HCT116 (cell line): ENCODE measurements around the gene HS3ST2. TPM values are rescaled to one million over a fixed set of nuclear protein-coding genes. Genes with fewer than 3 reads are reported as not detected.

Experiments
- ATAC-seq: fragments of 200-7000 bp; cut with Tn5 transposase; 2 replicates; pipeline ENCODE4 v1.9.1; 2020; ENCODE audit warnings: mild to moderate bottlenecking, moderate library complexity
- BruUV-seq: library from RNA; stranded (reverse); fragments of 400-500 nt; replicated peaks from 2 replicates; lab custom pipeline; 2021; lab: Mats Ljungman, UMichigan
- CTCF ChIA-PET: fragments of 300-600 bp; sonication (Branson Sonifier 250); formaldehyde crosslinking; loops from one replicate; lab custom pipeline; 2021; ENCODE audit warnings: antibody characterized with exemption; lab: Charles Lee
- POLR2A ChIA-PET: fragments of 300-600, 350-600 bp; sonication (Branson Sonifier 250); formaldehyde crosslinking; loops from one replicate; lab custom pipeline; 2021; ENCODE audit warnings: antibody characterized with exemption; lab: Charles Lee
- RAD21 ChIA-PET, 2 experiments: fragments of 300-600 bp; sonication (Branson Sonifier 250); formaldehyde crosslinking; loops; one replicate each; lab custom pipeline; 2023; ENCODE audit warnings: low total read pairs in 2 of 2; ENCODE audit not compliant: uncharacterized antibody in 2 of 2, unreplicated experiment in 2 of 2, low non-redundant PET in 1 of 2; lab: Charles Lee
- DNase-seq: peaks from one replicate; pipeline ENCODE4 v3.0.0-alpha.2; 2010; ENCODE audit warnings: low read depth, low spot score
- H2AFZ ChIP-seq: fragments of 200-600 bp; shearing (Covaris generic), sonication (generic); 2 replicates; pipeline ENCODE4 v1.6.1; 2017; ENCODE audit warnings: low read depth, mixed run types, mixed read lengths, antibody characterized with exemption, low read length; ENCODE audit not compliant: poor library complexity, severe bottlenecking
- H3K27ac ChIP-seq: 2 replicates; pipeline ENCODE4 v1.5.1; 2012; ENCODE audit warnings: low read depth, low read length
- H3K27me3 ChIP-seq: fragments of 200-600 bp; sonication (generic); 2 replicates; pipeline ENCODE4 v1.6.1; 2016; ENCODE audit warnings: mixed run types, low read length, mixed read lengths; ENCODE audit not compliant: insufficient read depth
- H3K36me3 ChIP-seq, 2 experiments: fragments of 200-500 bp in 1 of 2; fragments of 200-600 bp in 1 of 2; sonication (Bioruptor generic) in 1 of 2; sonication (generic) in 1 of 2; 2 replicates each; pipeline versions ENCODE4 v1.5.1 to v1.6.1; 2014 to 2016; ENCODE audit warnings: low read length in 2 of 2, inconsistent platforms in 1 of 2, mixed read lengths in 1 of 2, mixed run types in 1 of 2; ENCODE audit not compliant: insufficient read depth in 2 of 2, control insufficient read depth in 1 of 2
- H3K4me1 ChIP-seq, 2 experiments: fragments of 200-600 bp in 1 of 2; sonication (generic) in 1 of 2; 2 replicates each; pipeline versions ENCODE4 v1.5.1 to v1.6.1; 2012 to 2017; ENCODE audit warnings: low read length in 2 of 2, inconsistent platforms in 1 of 2, mild to moderate bottlenecking in 1 of 2, mixed read lengths in 1 of 2, mixed run types in 1 of 2, moderate library complexity in 1 of 2; ENCODE audit not compliant: insufficient read depth in 2 of 2, control insufficient read depth in 1 of 2
- H3K4me2 ChIP-seq: fragments of 200-600 bp; sonication (generic); 2 replicates; pipeline ENCODE4 v1.6.1; 2017; ENCODE audit warnings: mixed run types, low read length, mixed read lengths
- H3K4me3 ChIP-seq, 2 experiments: fragments of 200-600 bp in 1 of 2; sonication (generic) in 1 of 2; replicated peaks in 1 of 2; 2 replicates each; pipeline ENCODE4 v1.5.1; 2011 to 2016; ENCODE audit warnings: low read length in 2 of 2, control low read depth in 1 of 2, low read depth in 1 of 2, mild to moderate bottlenecking in 1 of 2, mixed read lengths in 1 of 2, mixed run types in 1 of 2
- H3K79me2 ChIP-seq: fragments of 200-600 bp; sonication (generic); 2 replicates; pipeline ENCODE4 v1.6.1; 2017; ENCODE audit warnings: mild to moderate bottlenecking, mixed run types, low read length, moderate library complexity, mixed read lengths; ENCODE audit not compliant: insufficient read depth
- H3K9ac ChIP-seq: fragments of 200-600 bp; sonication (generic); 2 replicates; pipeline ENCODE4 v1.6.1; 2016; ENCODE audit warnings: low read length, mixed read lengths
- H3K9me2 ChIP-seq: fragments of 200-600 bp; sonication (generic), shearing (Covaris generic); 2 replicates; pipeline ENCODE4 v1.6.1; 2017; ENCODE audit warnings: mixed run types, mild to moderate bottlenecking, moderate library complexity; ENCODE audit not compliant: insufficient read depth
- H3K9me3 ChIP-seq, 2 experiments: fragments of 200-500 bp in 1 of 2; fragments of 200-600 bp in 1 of 2; sonication (Bioruptor generic) in 1 of 2; sonication (generic) in 1 of 2; 2 replicates each; pipeline ENCODE4 v1.6.1; 2014 to 2017; ENCODE audit warnings: low read length in 2 of 2, mixed read lengths in 2 of 2, inconsistent platforms in 1 of 2, low read depth in 1 of 2, mild to moderate bottlenecking in 1 of 2, mixed run types in 1 of 2, moderate library complexity in 1 of 2; ENCODE audit not compliant: control insufficient read depth in 1 of 2, insufficient read depth in 1 of 2
- H4K20me1 ChIP-seq: fragments of 200-600 bp; sonication (generic), shearing (Covaris generic); 2 replicates; pipeline ENCODE4 v1.6.1; 2017; ENCODE audit warnings: mixed run types, mild to moderate bottlenecking, moderate library complexity; ENCODE audit not compliant: insufficient read depth
- CBX3 ChIP-seq: IDR thresholded peaks from 2 replicates; pipeline ENCODE4 v1.6.1; 2012; ENCODE audit warnings: low read depth
- CEBPB ChIP-seq: IDR thresholded peaks from 2 replicates; pipeline ENCODE4 v1.6.1; 2012; ENCODE audit warnings: low read depth
- CTCF ChIP-seq, 3 experiments: fragments of 200-600 bp in 1 of 3; sonication (generic) in 1 of 3; IDR thresholded peaks in 2 of 3; conservative IDR thresholded peaks in 1 of 3; 2 replicates each; pipeline ENCODE4 v1.5.1; 2012 to 2017; ENCODE audit warnings: low read depth in 2 of 3, low read length in 2 of 3, antibody characterized with exemption in 1 of 3, borderline replicate concordance in 1 of 3, control low read depth in 1 of 3, mild to moderate bottlenecking in 1 of 3, mixed read lengths in 1 of 3, mixed run types in 1 of 3, moderate library complexity in 1 of 3; ENCODE audit not compliant: insufficient read depth in 1 of 3
- ELF1 ChIP-seq: IDR thresholded peaks from 2 replicates; pipeline ENCODE4 v1.6.1; 2012; ENCODE audit warnings: low read depth, borderline replicate concordance
- EZH2 ChIP-seq: fragments of 200-600 bp; sonication (generic); IDR thresholded peaks from 2 replicates; pipeline ENCODE4 v1.6.1; 2017; ENCODE audit warnings: antibody characterized with exemption, mixed run types
- EZH2phosphoT487 ChIP-seq: fragments of 200-600 bp; IDR thresholded peaks from 2 replicates; pipeline ENCODE4 v1.6.1; 2018; ENCODE audit warnings: antibody characterized with exemption, borderline replicate concordance
- FOSL1 ChIP-seq: IDR thresholded peaks from 2 replicates; pipeline ENCODE4 v1.6.1; 2012; ENCODE audit warnings: low read depth
- JUND ChIP-seq: IDR thresholded peaks from 2 replicates; pipeline ENCODE4 v1.6.1; 2012
- MAX ChIP-seq: IDR thresholded peaks from 2 replicates; pipeline ENCODE4 v1.6.1; 2012
- POLR2A ChIP-seq: IDR thresholded peaks from 2 replicates; pipeline ENCODE4 v1.7.0; 2011; ENCODE audit warnings: borderline replicate concordance; ENCODE audit not compliant: insufficient read depth, insufficient read length; ENCODE audit errors: extremely low read depth
- REST ChIP-seq: IDR thresholded peaks from 2 replicates; pipeline ENCODE4 v1.6.1; 2012; ENCODE audit warnings: low read depth
- SIN3A ChIP-seq: IDR thresholded peaks from 2 replicates; pipeline ENCODE4 v1.6.1; 2012; ENCODE audit warnings: low read depth
- SP1 ChIP-seq: IDR thresholded peaks from 2 replicates; pipeline ENCODE4 v1.6.1; 2012; ENCODE audit warnings: low read depth
- YY1 ChIP-seq: IDR thresholded peaks from 2 replicates; pipeline ENCODE4 v1.6.1; 2011; ENCODE audit warnings: low read length, low read depth, moderate library complexity, mild to moderate bottlenecking; ENCODE audit not compliant: insufficient replicate concordance; ENCODE audit errors: extremely low read depth
- ZBTB33 ChIP-seq: IDR thresholded peaks from 2 replicates; pipeline ENCODE4 v1.6.1; 2011; ENCODE audit warnings: mild to moderate bottlenecking, low read length, moderate library complexity; ENCODE audit not compliant: insufficient replicate concordance; ENCODE audit errors: extremely low read depth
- ZFX ChIP-seq: fragments of 450-650 bp; IDR thresholded peaks from 2 replicates; pipeline ENCODE4 v1.6.1; 2017
- intact Hi-C: fragments of 100-400 bp; cut with micrococcal nuclease; formaldehyde crosslinking; loops from 2 replicates; pipeline ENCODE4 v1.10.0; 2022
- total RNA-seq: library from RNA; stranded (reverse); gene quantifications from one replicate; pipeline ENCODE4 v1.2.1, GENCODE V29; 2021; ENCODE audit not compliant: unreplicated experiment
- TF ChIP-seq, protein P1 (sequence below): IDR thresholded peaks from 2 replicates; pipeline ENCODE4 v1.6.1; 2012

The HS3ST2 gene
- total RNA-seq, 1 experiment from 2014 or later = not detected

GRCh38 chr16:22946433-22946832 lies 132.5 kb downstream of the HS3ST2 start:
- RAD21 ChIA-PET = interaction anchor here in 1 of 2 experiments (0.6 kb wide), 1 partner anchor 403 kb away, joined by 9 read pairs; no protein-coding TSS in a partner anchor

More at GRCh38 chr16:22946433-22946832, 132.5 kb downstream of the HS3ST2 start:
- intact Hi-C loops = loop anchor here (5.0 kb wide), 1 partner anchor 759 kb away; no protein-coding TSS in a partner anchor
- Histone ChIP-seq H3K36me3 (no peaks in the 10 kb centered on the region), H3K9ac (no peak overlapping the region), H4K20me1 (no peaks in the 10 kb centered on the region), H3K9me3 (no peaks in the 10 kb centered on the region), H3K27me3 (peaks cover 18% of the 10 kb centered on the region), H2AFZ (no peak overlapping the region), H3K79me2 (no peaks in the 10 kb centered on the region), H3K4me2 (no peak overlapping the region), H3K9me2 (no peaks in the 10 kb centered on the region), H3K4me1 (no peaks in the 10 kb centered on the region), H3K27ac (no peak overlapping the region), H3K4me3 (no peak overlapping the region)
- ChIA-PET CTCF (no interaction called here), POLR2A (no interaction called here)
- BruUV-seq = no TSS peak
- TF ChIP-seq CBX3 (no peak), REST (no peak), CTCF (IDR thresholded peaks at IDR 0.05 in 2 of 3, conservative IDR thresholded peaks at IDR 0.05 in 1 of 3; ENCODE audit: borderline replicate concordance in 1 of 3, insufficient read depth in 1 of 3, low read depth in 2 of 3, low read length in 2 of 3) (no peak), CEBPB (no peak), FOSL1 (no peak), SP1 (no peak), JUND (no peak), SIN3A (no peak), YY1 (no peak), EZH2 (no peak), EZH2phosphoT487 (no peak), ZFX (no peak), POLR2A (no peak), ELF1 (no peak), ZBTB33 (no peak), MAX (no peak)
- TF ChIP-seq, protein P1, sequence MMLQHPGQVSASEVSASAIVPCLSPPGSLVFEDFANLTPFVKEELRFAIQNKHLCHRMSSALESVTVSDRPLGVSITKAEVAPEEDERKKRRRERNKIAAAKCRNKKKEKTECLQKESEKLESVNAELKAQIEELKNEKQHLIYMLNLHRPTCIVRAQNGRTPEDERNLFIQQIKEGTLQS = no peak
- ATAC-seq = no peak
- DNase-seq = no peak
